GM18507 (cell line): ENCODE data around the gene HNF4A.

Experiments used
- DNase-seq: peaks from one replicate; pipeline ENCODE4 v3.0.0; 2011; ENCODE audit warnings: low read depth; ENCODE audit not compliant: insufficient read length; ENCODE audit errors: extremely low spot score
- FAIRE-seq: peaks from 2 replicates; lab custom pipeline; 2011; peaks lifted over from hg19 to GRCh38; lab: Jason Lieb, UNC

HNF4A gene

DNA sequence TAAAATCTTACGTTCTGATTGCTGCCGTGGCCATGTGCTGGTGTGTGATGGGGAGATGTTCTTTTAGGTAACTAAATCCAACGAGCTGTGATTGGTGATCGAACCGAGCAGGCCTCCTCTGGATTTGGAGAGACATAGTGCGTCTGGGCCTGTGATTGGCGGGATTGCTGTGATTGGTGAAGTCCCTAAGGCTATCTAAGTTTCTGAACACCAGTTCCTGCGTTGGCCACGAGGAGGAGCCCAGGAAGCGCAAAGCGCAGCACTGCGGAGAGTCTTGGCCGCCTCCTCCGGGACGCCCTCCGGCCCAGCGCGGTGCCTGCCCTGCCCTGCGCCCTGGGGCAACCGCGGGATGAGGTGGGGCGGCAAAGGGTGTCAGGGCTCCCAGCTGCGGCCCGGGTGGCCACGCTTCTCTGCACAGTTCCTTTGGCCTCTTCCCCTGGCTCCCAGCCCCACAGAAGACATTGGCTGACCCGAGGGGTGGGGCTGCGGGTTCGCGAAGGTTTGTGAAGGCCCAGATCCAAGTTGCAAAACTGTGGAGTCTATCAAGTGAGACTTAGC is 33.0 kb downstream of the HNF4A start:
- FAIRE-seq (no peak), DNase-seq (peak; percentile 58)

GRCh38 chr20:44389871-44390270 is 34.4 kb downstream of the HNF4A start:
- DNase-seq (no peak), FAIRE-seq (no peak)

DNA sequence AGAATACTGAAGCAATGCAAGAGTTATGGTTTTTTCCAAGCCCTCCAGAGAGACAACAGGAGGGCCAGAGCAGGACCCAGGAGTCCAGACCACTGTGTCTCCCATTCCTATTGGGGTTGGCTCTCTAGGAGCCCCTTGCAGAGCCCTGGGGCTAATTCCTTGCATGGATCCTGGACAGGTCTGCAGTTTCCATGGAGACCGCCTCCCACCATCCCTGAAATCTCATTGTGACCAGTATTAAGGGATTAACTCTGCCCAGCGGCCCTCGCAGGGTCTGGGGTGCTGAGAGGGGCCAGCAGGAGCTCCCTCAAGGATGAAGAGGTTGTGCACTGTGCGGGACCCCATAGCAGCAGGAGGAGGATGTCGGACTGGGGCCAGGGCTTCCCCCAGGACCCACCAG is 34.8 kb downstream of the HNF4A start:
- DNase-seq (no peak), FAIRE-seq (no peak)

- DNase-seq: no peak
- FAIRE-seq: no peak
Observed at GRCh38 chr20:44392088-44392775, 36.7 kb downstream of the HNF4A start.

- no peak for FAIRE-seq
- no peak for DNase-seq
Observed at GRCh38 chr20:44392776-44393607, 37.5 kb downstream of the HNF4A start.

- FAIRE-seq (no peak), DNase-seq (no peak)
Observed at GRCh38 chr20:44393608-44394451, 38.3 kb downstream of the HNF4A start.

GRCh38 chr20:44394452-44394701 is 38.9 kb downstream of the HNF4A start:
- FAIRE-seq (no peak), DNase-seq (no peak)

- no peak for DNase-seq
- FAIRE-seq: no peak
Observed at GRCh38 chr20:44394702-44395460, 39.4 kb downstream of the HNF4A start.

DNA sequence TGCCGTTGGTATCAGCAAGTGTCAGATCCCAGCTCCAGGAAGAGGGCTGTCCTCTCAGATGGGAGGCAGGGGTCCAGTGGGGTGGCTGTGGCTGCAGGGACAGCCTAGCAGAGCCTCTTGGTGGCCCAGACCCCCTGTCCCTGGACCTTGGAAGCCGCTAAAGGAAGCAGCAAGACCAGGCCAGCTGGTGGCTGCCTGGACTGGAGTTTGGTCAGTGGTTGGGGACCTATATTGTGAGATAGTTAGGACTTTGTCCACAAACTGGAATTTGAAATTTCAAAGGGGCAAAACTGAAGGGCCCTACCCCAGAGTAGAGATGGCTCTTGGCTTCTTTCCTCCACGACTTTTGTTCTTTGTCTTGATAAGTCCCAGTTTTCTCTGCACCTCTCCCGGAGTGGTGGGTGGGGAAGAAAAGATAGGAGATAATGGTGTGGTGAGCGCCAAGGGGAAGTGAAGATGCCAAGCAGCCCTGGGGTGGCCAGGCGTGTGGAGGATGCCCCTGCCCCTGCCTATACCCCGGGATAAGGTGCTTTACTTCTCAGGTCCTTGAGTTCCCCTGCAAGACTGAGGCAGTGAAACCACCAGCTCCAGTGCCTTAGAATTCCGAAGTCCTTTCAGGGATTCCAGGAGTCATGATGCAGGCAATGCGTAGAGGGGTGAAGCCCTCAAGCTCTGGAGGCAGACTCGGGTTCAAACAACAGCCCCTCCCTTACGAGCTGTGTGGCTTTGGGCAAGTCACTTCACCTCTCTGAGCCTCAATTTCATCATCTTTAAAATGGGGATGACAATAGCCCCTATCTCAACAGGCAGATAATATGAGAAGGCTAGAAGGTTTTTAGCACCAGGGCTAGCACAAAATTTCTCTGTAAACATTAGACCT is 40.2 kb downstream of the HNF4A start:
- DNase-seq (no peak), FAIRE-seq (no peak)

- no peak for FAIRE-seq
- no peak for DNase-seq
Observed at GRCh38 chr20:44396369-44397130, 41.1 kb downstream of the HNF4A start.

DNA sequence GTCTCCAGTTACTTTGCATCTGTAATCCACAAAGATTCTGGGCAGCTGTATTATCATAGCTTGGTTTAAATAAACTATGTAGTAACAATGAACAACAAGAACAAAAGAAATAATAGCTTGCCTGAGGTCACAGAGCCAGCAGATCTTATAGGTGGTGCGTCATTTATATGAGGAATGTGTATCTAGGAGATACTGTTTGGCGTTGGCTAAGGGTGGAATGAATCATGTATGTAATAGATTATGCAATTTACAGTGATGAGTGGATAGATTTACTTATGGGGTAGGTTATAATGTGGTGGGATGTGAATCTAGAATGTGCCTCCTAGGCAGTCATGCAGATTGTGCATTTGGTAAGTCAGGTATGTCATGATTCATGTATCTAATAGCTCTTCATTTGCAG is 42.8 kb downstream of the HNF4A start:
- DNase-seq (no peak), FAIRE-seq (no peak)

DNA sequence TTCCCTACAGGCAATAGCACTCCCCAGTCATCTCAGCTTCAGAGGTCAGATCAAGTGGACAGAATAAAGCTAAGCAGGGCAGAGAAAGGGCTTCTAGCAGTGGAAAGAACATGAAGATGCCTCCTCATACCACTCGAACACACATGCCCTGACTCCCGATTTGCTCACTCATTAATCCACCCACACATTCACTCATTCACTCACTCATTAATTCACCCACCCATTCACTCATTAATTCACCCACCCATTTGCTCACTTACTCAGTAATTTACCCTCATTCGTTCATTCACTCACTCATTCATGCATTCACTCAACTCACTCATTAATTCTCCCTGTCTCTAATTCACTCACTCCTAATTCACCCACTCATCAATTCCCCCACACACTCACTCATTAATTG is 43.9 kb downstream of the HNF4A start:
- no peak for DNase-seq
- FAIRE-seq: no peak

DNA sequence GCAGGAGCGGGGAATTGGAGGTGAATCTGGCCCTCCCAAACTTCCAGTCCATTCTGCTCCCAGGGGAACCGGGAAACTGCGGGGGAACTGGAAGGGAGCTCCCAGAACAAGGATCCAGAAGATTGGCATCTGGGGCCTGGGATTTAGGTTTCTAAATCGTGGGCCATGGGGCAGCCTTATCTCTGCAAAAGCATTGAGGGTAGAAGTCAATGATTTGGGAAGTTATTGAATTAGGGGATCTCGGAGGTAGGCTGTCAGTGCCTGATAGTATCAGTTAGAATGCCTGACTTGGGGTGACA is 45.1 kb downstream of the HNF4A start:
- FAIRE-seq (no peak), DNase-seq (no peak)

DNA sequence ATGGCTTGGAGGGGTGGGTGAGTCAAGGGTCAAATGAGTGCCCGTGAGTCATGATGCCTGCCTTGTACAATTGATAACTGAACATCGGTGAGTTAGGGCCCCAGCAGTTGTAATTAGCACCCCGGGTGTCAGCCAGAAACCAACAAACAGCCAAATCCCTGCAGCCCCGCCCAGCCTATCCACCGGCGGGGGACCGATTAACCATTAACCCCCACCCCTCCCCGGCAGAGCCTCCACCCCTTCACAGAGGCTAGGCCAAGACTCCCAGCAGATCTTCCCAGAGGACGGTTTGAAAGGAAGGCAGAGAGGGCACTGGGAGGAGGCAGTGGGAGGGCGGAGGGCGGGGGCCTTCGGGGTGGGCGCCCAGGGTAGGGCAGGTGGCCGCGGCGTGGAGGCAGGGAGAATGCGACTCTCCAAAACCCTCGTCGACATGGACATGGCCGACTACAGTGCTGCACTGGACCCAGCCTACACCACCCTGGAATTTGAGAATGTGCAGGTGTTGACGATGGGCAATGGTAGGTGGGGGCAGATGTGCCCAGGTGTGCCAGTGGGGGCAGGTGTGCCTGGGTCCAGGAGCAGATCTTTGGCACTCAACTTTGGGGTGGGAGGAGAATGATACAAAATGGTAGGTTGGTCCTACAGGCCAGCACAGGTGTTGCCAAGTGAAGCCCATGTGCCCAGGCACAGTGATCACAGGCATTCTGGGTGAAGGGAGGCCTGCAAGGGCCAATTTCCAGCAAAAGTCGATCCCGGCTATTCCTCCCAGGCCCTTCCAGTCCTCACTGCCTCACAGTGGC is 45.7 kb downstream of the HNF4A start:
- DNase-seq: no peak
- no peak for FAIRE-seq

DNA sequence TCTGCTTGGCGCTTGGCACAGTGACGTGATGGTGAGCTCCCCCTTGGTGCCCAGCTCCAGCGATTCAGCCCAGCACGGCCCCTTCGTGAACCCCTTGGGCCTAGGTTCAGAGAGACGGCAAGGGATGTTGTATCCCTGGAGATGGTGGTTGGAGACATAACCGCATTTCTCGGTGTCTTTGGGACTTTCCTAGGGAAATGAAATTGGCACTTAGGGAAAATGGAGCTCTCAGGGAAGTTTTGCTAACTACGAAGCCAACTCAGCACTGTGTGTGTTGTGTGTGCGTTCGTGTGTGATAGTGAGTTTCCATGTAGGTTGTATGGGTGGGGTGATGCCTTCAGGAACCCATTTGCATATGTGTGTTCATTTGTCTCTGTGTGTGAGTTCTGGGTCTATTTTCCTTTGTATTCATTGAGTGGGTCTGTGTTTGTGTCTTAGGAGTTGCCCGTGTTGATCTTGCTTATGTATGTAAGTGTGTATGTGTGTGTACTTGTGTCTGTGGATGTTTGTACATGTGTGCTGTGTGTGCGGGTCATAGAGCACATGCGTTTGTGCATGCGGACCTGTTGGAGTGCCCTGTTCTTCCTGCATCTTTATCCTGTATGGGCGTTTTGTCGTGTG is 46.4 kb downstream of the HNF4A start:
- FAIRE-seq (no peak), DNase-seq (no peak)

DNA sequence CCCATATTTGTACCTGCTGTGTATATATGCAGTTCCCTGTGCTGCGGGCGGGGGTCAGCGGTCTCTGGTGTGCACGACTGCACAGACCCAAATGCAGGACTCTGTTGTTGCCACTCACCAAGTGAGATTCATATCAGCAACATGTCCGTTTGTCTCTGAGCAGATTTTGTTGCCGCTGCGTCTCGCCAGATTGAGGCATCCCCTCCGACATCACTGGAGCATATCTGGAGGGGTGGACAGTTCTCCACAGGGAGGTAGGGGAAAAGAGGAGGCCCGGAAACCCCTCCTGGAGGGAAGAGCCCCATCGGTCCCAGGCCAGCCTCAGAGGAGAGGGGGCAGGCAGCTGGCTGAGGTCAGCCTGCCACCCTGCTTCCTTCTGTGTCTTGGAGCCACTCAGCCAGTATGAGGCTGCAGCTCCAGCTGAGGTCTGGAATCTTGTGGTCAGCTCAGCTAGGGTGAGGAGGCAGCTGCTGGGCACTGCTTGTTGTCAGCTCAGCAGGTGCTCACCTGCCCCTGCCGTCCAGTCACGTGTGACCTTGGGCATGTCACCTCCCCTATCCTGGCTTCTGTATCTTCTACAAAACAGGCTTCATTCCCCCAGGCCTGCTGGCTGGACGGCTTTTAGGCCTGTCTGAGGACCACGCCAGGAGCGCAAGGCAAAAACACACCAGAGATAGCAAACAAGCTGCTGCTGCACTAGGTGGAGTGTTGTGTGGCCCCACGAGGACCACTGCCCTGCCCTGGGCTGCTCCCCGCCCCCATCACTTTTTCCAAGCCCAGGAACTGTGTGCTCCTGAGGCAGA is 47.1 kb downstream of the HNF4A start:
- DNase-seq (no peak), FAIRE-seq (no peak)
